GM21360 (cell line): ENCODE results near the gene DUSP28.
"Not testable (repeated sequence)": the region's sequence is repeated elsewhere in the genome, so short reads cannot be mapped to it uniquely, and the experiment has no call there.

Experiments
- ATAC-seq: cut with Tn5 transposase; IDR thresholded peaks from one replicate; pipeline ENCODE4 v1.9.1; 2021; ENCODE audit warnings: mild to moderate bottlenecking, moderate library complexity; ENCODE audit not compliant: unreplicated experiment

The DUSP28 gene

GRCh38 chr2:240559286-240559685, 871 bp upstream of the DUSP28 start:
- ATAC-seq: no peak

GRCh38 chr2:240560480-240561324, 545 bp downstream of the DUSP28 start:
- ATAC-seq: peak; percentile 56

DNA sequence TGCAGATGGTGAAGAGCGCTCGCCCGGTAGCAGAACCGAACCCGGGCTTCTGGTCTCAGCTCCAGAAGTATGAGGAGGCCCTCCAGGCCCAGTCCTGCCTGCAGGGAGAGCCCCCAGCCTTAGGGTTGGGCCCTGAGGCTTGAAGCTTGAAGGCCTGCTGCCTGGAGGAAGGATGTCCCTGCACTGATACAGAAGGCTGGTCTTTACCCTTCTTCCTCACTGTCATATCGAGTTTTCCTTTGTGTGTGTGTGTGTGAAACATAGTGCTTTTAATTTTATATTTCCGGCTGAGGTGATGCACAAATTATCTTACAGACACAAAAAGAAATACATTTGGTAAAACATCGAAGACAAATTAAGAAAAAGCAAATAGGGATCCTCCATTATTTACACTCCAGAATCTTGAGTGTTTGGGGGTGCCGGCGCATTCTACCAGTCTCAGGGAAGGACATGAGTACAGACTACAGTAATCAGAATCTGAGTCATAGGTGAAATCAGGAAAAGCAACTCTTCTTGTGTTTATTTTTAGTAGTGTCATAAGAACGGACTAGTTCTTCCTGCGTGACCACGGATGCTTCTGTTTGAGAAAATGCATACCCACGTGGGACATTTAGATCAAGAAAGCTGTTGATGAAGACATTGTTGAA, 1.3 kb downstream of the DUSP28 start:
- peak; percentile 1 for ATAC-seq

DNA sequence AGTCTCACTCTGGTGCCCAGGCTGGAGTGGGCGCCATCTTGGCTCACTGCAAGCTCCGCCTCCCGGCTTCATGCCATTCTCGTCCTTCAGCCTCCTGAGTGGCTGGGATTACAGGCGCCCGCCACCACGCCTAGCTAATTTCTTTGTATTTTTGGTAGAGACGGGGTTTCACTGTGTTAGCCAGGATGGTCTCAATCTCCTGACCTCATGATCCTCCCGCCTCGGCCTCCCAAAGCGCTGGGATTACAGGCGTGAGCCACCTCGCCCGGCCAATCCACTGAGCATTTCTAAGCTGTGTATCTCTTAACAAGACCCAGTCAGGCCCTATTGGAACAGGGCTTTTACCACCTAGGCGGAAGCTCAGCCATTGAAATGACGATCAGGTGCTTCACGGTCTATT, 3.1 kb downstream of the DUSP28 start:
- not testable (repeated sequence) for ATAC-seq

DNA sequence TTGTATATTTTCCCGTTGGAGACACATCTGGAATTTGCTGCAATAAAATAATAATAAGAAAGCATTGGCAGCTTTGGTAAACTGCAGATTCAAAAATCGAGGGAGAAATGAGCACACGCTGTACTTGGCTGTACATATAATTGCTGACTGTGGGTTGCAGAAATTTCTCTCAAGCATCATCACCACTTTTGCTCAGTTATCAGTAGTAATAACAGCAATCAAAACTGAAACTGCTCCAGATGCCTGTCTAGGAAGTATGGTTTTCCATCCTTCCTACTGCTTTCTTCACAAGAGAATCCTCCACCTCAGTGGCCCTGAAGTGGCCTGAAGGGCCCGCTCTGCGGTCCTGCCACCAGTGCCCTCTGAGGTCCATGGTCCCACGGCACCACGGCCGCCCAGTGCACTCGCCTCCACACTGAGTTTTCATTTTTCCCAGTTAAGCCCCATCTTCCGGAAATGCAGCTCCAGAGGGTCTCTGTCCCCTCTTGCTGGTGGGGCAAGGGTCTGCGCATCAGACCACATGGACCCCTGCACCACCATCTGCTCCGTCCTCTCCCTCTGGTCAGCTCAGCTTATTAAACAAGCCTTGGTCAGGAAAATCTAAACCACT, 3.9 kb downstream of the DUSP28 start:
- ATAC-seq: no peak

DNA sequence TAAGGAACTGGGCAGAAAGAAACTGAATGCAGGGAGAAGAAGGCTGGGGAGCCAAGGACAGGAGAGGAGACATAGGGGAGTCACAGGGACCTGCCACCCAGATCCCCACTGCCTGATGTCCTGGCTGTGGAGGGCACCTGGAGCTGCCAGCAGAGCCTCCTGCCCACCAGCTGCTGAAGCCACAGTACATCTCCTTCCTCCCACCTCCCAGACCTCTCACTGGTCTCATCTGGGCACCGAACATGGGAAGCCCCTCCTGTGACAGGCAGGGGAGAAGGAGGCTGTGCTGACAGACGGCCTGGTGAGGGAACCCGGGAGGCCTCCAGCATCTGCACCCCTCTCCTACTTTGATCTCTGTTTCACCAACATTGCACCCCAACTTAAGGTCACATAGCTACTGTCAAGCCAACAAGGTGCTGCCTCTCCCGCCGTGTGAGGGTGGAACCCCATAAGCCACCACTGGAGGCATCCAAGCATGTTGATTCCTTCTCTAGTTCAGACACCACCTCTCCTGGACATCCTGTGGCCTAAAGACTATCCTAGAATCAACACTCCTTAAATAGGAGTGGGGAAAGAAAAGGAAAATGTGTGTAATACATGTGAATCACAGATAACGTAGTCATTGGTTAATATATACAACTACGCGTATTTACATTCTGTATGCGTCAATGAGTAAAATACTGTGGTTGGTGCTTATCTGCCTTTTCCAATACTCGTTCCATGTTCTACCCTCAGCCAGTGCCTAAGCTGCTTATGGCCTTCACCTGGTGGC, 4.6 kb downstream of the DUSP28 start:
- no peak for ATAC-seq

DNA sequence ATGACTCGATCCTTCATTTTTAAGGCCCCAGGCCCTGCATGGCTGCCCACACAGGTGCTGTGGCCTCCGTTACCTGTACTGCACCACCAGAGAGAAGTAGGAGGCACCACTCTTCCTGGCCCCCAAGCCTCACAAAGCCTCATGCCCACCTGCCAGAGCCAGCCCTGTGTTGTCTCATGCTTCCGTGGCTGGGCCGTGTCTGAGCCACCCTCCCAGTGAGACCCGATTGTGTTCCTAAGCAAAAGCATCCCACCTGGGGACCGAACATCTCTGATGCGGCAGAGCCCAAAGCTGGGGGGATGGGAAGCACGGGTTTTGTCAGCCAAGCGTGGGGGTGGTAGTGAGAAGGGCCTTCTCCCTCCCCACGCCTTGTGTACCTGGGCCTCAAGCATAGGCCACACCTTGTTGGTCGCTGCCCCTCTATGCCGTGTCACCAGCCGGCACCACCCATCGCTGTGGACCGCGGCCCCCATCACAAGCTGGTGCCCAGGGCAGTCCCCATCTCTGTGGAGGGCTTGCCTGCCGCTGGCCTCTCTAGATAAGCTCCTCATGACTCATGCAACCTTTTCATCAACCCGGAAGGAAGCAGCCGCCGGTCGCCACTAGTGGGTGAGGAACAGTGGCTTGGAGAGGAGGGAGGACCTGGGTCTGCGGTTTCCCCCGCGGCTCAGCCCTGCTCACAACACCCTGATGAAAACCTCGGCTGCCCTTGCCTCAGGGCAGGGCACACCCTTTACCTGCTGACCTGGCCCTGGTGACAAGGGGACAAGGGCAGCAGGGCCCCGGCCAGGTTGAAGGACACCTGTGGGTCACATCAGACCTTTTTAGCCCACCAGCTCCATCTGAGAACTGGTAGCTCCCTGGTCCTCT, 5.4 kb downstream of the DUSP28 start:
- peak; percentile 31 for ATAC-seq

- ATAC-seq: peak; percentile 41
Observed at GRCh38 chr2:240566203-240567136, 6.3 kb downstream of the DUSP28 start.

GRCh38 chr2:240567137-240567871, 7.1 kb downstream of the DUSP28 start:
- no peak for ATAC-seq

GRCh38 chr2:240567872-240568677, 7.9 kb downstream of the DUSP28 start, which contains the start of gene RNPEPL1:
Gene RNPEPL1 (plus strand): TSS chr2:240568484. CDS start chr2:240568587, 103 bp downstream.
- ATAC-seq: no peak

- ATAC-seq: no peak
Observed at GRCh38 chr2:240568678-240569522, 8.7 kb downstream of the DUSP28 start.

- ATAC-seq: no peak
Observed at GRCh38 chr2:240569523-240569997, 9.4 kb downstream of the DUSP28 start.

GRCh38 chr2:240569998-240570530, 9.9 kb downstream of the DUSP28 start:
- ATAC-seq: no peak

DNA sequence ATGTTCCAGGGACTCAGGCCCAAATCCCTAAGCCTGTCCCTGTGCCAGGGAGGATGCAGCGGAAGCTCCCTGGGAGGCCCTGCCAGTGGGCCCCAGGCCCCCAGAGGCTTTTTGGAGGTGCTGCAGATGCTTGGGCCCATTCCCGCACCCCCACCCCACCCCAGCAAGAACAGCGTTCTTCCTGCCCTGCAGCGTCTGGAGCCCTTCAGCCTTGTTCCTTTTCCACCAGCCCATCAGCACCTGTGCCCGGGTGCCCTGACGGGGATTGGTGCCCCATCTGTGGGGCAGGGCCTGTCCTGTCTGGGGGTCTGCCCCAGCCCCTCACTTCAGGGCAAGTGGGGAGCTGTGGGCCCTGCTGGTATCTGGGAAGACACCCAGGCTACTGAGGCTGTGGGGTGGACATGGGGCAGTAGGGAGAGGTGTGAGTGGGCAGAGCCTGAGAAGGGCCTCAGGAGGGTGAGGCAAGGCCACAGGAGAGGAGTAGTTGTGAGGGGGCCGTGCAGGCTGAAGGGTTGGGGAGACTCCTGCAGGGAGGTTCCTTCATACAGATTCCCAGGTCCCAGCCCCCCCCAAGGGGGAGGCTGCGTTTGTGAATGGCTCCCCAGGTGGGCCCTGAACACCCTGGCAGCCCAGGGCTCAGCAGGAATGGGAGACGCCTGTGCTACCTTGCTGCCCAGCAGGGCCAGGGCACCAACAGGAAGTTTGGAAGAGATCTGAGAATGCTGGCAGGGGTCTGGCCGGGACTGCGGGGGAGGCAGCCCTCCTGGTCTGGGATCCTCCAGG, 10.6 kb downstream of the DUSP28 start:
- ATAC-seq: no peak

DNA sequence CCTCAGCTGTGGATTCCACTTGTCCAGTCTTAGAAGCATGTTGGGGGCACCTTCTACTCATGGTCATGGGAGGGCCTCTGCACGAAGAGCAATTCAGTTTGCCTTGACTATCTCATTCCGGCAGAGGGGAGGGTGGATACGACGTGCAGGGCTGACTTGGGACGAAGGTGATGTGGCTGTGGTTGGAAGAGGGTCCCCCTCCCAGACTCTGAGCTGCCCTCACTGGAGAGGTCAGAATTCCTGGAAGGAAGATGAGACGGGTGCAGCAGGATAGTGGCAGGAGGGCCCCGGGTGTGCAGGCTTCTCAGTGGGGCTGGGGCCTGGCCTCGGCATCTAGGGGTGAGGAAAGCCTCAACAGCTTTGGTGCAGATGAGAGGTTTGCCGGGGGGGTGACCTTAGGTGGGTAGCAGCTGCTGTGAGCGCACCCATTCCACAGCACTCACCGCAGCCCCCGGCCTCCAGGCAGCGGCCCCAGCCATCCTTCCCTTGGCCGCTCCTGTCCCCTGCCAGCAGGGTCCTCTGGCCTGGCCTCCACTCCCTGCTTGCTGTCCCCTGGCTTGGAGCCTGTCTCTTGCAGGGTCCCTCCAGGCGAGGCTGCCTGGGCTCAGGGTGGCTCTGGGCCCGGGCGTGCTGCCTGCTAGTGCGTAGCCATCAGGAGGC, 11.3 kb downstream of the DUSP28 start:
- ATAC-seq: no peak
